ENCODE results near the gene DAGLA.

Gene DAGLA

GRCh38 chr11:61645179-61645868 is 34.9 kb upstream of the DAGLA start:
- no peaks in the 10 kb centered on the region for H3K4me1 ChIP-seq (ENCODE audit: control insufficient read depth in 1 of 2, insufficient read depth in 2 of 2, low read length in 2 of 2)
- H2BK5ac ChIP-seq (ENCODE audit: low read depth, low read length, poor library complexity), result no peak overlapping the region
- H3K79me2 ChIP-seq (ENCODE audit: control insufficient read depth, insufficient read depth, low read length, poor library complexity), result no peaks in the 10 kb centered on the region
- H3K36me3 ChIP-seq (ENCODE audit: control insufficient read depth in 1 of 2, insufficient read depth in 2 of 2, low read length in 2 of 2), result no peaks in the 10 kb centered on the region
- H3K4me2 ChIP-seq (ENCODE audit: low read length), result no peak overlapping the region
- H4K8ac ChIP-seq (ENCODE audit: low read depth, low read length), result no peak overlapping the region
- no peak overlapping the region for H3K27ac ChIP-seq (ENCODE audit: low read depth, low read length)
- H3K23ac ChIP-seq (ENCODE audit: low read length), result no peak overlapping the region
- H4K91ac ChIP-seq (ENCODE audit: low read depth, low read length), result no peak overlapping the region
- no peak overlapping the region for H3K4ac ChIP-seq (ENCODE audit: low read depth, low read length)
- no peak overlapping the region for H2BK120ac ChIP-seq (ENCODE audit: insufficient read depth, low read length, poor library complexity)
- no peak overlapping the region for H3K18ac ChIP-seq (ENCODE audit: low read length)
- H2BK12ac ChIP-seq (ENCODE audit: low read length), result no peak overlapping the region
- no peaks in the 10 kb centered on the region for H3K79me1 ChIP-seq (ENCODE audit: low read length)
- no peak overlapping the region for H2AFZ ChIP-seq (ENCODE audit: insufficient read depth, low read length, poor library complexity)
- H3K9me3 ChIP-seq (ENCODE audit: insufficient read depth, low read depth, low read length), result peaks cover 2% of the 10 kb centered on the region
- no CpG with 5 or more reads among the region's 9 CpGs for WGBS (ENCODE audit: extremely low coverage, insufficient coverage, insufficient read length)
- H4K12ac ChIP-seq (ENCODE audit: low read depth, low read length), result no peak overlapping the region
- no peaks in the 10 kb centered on the region for H3K27me3 ChIP-seq (ENCODE audit: insufficient read depth, low read length)
- DNase-seq, result no peak
- H3K9ac ChIP-seq (ENCODE audit: low read length), result no peak overlapping the region
- H2AK5ac ChIP-seq (ENCODE audit: low read length), result no peak overlapping the region
- no peak overlapping the region for H3K14ac ChIP-seq (ENCODE audit: low read length)
- H3K4me3 ChIP-seq (ENCODE audit: low read depth, low read length), result no peak overlapping the region

GRCh38 chr11:61647529-61647928 is 32.7 kb upstream of the DAGLA start:
- no peaks in the 10 kb centered on the region for H3K79me1 ChIP-seq (ENCODE audit: low read length)
- WGBS (ENCODE audit: extremely low coverage, insufficient coverage, insufficient read length), result no CpG with 5 or more reads among the region's 3 CpGs
- no peak for DNase-seq
- H3K4me2 ChIP-seq (ENCODE audit: low read length), result no peak overlapping the region
- H3K4me3 ChIP-seq (ENCODE audit: low read depth, low read length), result no peak overlapping the region
- peaks cover 2% of the 10 kb centered on the region for H3K9me3 ChIP-seq (ENCODE audit: insufficient read depth, low read depth, low read length)
- no peaks in the 10 kb centered on the region for H3K79me2 ChIP-seq (ENCODE audit: control insufficient read depth, insufficient read depth, low read length, poor library complexity)
- H4K91ac ChIP-seq (ENCODE audit: low read depth, low read length), result no peak overlapping the region
- no peak overlapping the region for H3K9ac ChIP-seq (ENCODE audit: low read length)
- no peak overlapping the region for H2BK5ac ChIP-seq (ENCODE audit: low read depth, low read length, poor library complexity)
- H3K4me1 ChIP-seq (ENCODE audit: control insufficient read depth in 1 of 2, insufficient read depth in 2 of 2, low read length in 2 of 2), result no peaks in the 10 kb centered on the region
- no peak overlapping the region for H3K18ac ChIP-seq (ENCODE audit: low read length)
- no peak overlapping the region for H3K23ac ChIP-seq (ENCODE audit: low read length)
- no peak overlapping the region for H2AFZ ChIP-seq (ENCODE audit: insufficient read depth, low read length, poor library complexity)
- H2BK12ac ChIP-seq (ENCODE audit: low read length), result no peak overlapping the region
- H2BK120ac ChIP-seq (ENCODE audit: insufficient read depth, low read length, poor library complexity), result no peak overlapping the region
- H3K4ac ChIP-seq (ENCODE audit: low read depth, low read length), result no peak overlapping the region
- no peak overlapping the region for H4K12ac ChIP-seq (ENCODE audit: low read depth, low read length)
- H2AK5ac ChIP-seq (ENCODE audit: low read length), result no peak overlapping the region
- no peak overlapping the region for H4K8ac ChIP-seq (ENCODE audit: low read depth, low read length)
- H3K27me3 ChIP-seq (ENCODE audit: insufficient read depth, low read length), result no peaks in the 10 kb centered on the region
- no peak overlapping the region for H3K27ac ChIP-seq (ENCODE audit: low read depth, low read length)
- H3K14ac ChIP-seq (ENCODE audit: low read length), result no peak overlapping the region
- no peaks in the 10 kb centered on the region for H3K36me3 ChIP-seq (ENCODE audit: control insufficient read depth in 1 of 2, insufficient read depth in 2 of 2, low read length in 2 of 2)

- no peak overlapping the region for H4K8ac ChIP-seq (ENCODE audit: low read depth, low read length)
- no peak for DNase-seq
- H3K79me2 ChIP-seq (ENCODE audit: control insufficient read depth, insufficient read depth, low read length, poor library complexity), result no peaks in the 10 kb centered on the region
- no peaks in the 10 kb centered on the region for H3K79me1 ChIP-seq (ENCODE audit: low read length)
- H2BK5ac ChIP-seq (ENCODE audit: low read depth, low read length, poor library complexity), result no peak overlapping the region
- H3K4ac ChIP-seq (ENCODE audit: low read depth, low read length), result no peak overlapping the region
- H3K36me3 ChIP-seq (ENCODE audit: control insufficient read depth in 1 of 2, insufficient read depth in 2 of 2, low read length in 2 of 2), result no peaks in the 10 kb centered on the region
- H2BK120ac ChIP-seq (ENCODE audit: insufficient read depth, low read length, poor library complexity), result no peak overlapping the region
- no peak overlapping the region for H3K27ac ChIP-seq (ENCODE audit: low read depth, low read length)
- H2AFZ ChIP-seq (ENCODE audit: insufficient read depth, low read length, poor library complexity), result no peak overlapping the region
- peaks cover 2% of the 10 kb centered on the region for H3K27me3 ChIP-seq (ENCODE audit: insufficient read depth, low read length)
- H3K18ac ChIP-seq (ENCODE audit: low read length), result no peak overlapping the region
- peaks cover 2% of the 10 kb centered on the region for H3K9me3 ChIP-seq (ENCODE audit: insufficient read depth, low read depth, low read length)
- no peak overlapping the region for H3K23ac ChIP-seq (ENCODE audit: low read length)
- H2AK5ac ChIP-seq (ENCODE audit: low read length), result no peak overlapping the region
- H3K4me3 ChIP-seq (ENCODE audit: low read depth, low read length), result no peak overlapping the region
- no peak overlapping the region for H3K9ac ChIP-seq (ENCODE audit: low read length)
- H3K4me1 ChIP-seq (ENCODE audit: control insufficient read depth in 1 of 2, insufficient read depth in 2 of 2, low read length in 2 of 2), result no peaks in the 10 kb centered on the region
- H2BK12ac ChIP-seq (ENCODE audit: low read length), result no peak overlapping the region
- WGBS (ENCODE audit: extremely low coverage, insufficient coverage, insufficient read length), result no CpG with 5 or more reads among the region's 17 CpGs
- H4K91ac ChIP-seq (ENCODE audit: low read depth, low read length), result no peak overlapping the region
- H3K14ac ChIP-seq (ENCODE audit: low read length), result no peak overlapping the region
- no peak overlapping the region for H3K4me2 ChIP-seq (ENCODE audit: low read length)
- H4K12ac ChIP-seq (ENCODE audit: low read depth, low read length), result no peak overlapping the region
These were observed 29.2 kb upstream of the DAGLA start for GRCh38 chr11:61650781-61651571.

- Histone ChIP-seq H4K12ac (ENCODE audit: low read depth, low read length) (no peak overlapping the region), H3K4me2 (ENCODE audit: low read length) (no peak overlapping the region), H3K23ac (ENCODE audit: low read length) (no peak overlapping the region), H3K18ac (ENCODE audit: low read length) (no peak overlapping the region), H3K79me2 (ENCODE audit: control insufficient read depth, insufficient read depth, low read length, poor library complexity) (no peaks in the 10 kb centered on the region), H3K4ac (ENCODE audit: low read depth, low read length) (no peak overlapping the region), H3K4me1 (ENCODE audit: control insufficient read depth in 1 of 2, insufficient read depth in 2 of 2, low read length in 2 of 2) (no peaks in the 10 kb centered on the region), H3K36me3 (ENCODE audit: control insufficient read depth in 1 of 2, insufficient read depth in 2 of 2, low read length in 2 of 2) (no peaks in the 10 kb centered on the region), H2AK5ac (ENCODE audit: low read length) (no peak overlapping the region), H3K27ac (ENCODE audit: low read depth, low read length) (no peak overlapping the region), H3K9ac (ENCODE audit: low read length) (no peak overlapping the region), H3K79me1 (ENCODE audit: low read length) (no peaks in the 10 kb centered on the region), H3K4me3 (ENCODE audit: low read depth, low read length) (no peak overlapping the region), H2AFZ (ENCODE audit: insufficient read depth, low read length, poor library complexity) (no peak overlapping the region), H2BK5ac (ENCODE audit: low read depth, low read length, poor library complexity) (no peak overlapping the region), H2BK12ac (ENCODE audit: low read length) (no peak overlapping the region), H2BK120ac (ENCODE audit: insufficient read depth, low read length, poor library complexity) (no peak overlapping the region), H4K91ac (ENCODE audit: low read depth, low read length) (no peak overlapping the region), H3K27me3 (ENCODE audit: insufficient read depth, low read length) (peaks cover 2% of the 10 kb centered on the region), H3K14ac (ENCODE audit: low read length) (no peak overlapping the region), H3K9me3 (ENCODE audit: insufficient read depth, low read depth, low read length) (peaks cover 2% of the 10 kb centered on the region), H4K8ac (ENCODE audit: low read depth, low read length) (no peak overlapping the region)
- WGBS (ENCODE audit: extremely low coverage, insufficient coverage, insufficient read length), result no CpG with 5 or more reads among the region's 1 CpG
- no peak for DNase-seq
These were observed 28.1 kb upstream of the DAGLA start for GRCh38 chr11:61652135-61652534.

Measured in trophoblast cell (in vitro differentiated cells and primary cell).